Left ventricle myocardium inferior (tissue), 1 donor: ENCODE data around the gene C1QTNF1. TPM values are rescaled to one million over a fixed set of nuclear protein-coding genes. Genes with fewer than 3 reads are reported as not detected.
"Not testable (repeated sequence)": the region's sequence is repeated elsewhere in the genome, so short reads cannot be mapped to it uniquely, and the experiment has no call there.

Experiments used
- DNase-seq: peaks from one replicate; pipeline ENCODE4 v3.0.0-alpha.2; 2020
- H3K27ac ChIP-seq: fragments of 200-600 bp; replicated peaks from 2 replicates; pipeline ENCODE4 v1.8.0; 2021
- H3K27me3 ChIP-seq: fragments of 200-600 bp; 2 replicates; pipeline ENCODE4 v1.8.0; 2021; ENCODE audit warnings: low read depth
- H3K36me3 ChIP-seq: fragments of 200-600 bp; 2 replicates; pipeline ENCODE4 v1.8.0; 2021
- H3K4me1 ChIP-seq: fragments of 200-600 bp; 2 replicates; pipeline ENCODE4 v1.8.0; 2021
- H3K4me3 ChIP-seq: fragments of 200-600 bp; 2 replicates; pipeline ENCODE4 v1.8.0; 2021; ENCODE audit warnings: mild to moderate bottlenecking, moderate library complexity
- H3K9me3 ChIP-seq: fragments of 200-600 bp; replicated peaks from 2 replicates; pipeline ENCODE4 v1.8.0; 2021
- intact Hi-C: fragments of 100-400 bp; cut with micrococcal nuclease; formaldehyde crosslinking; loops from one replicate; pipeline ENCODE4 v1.11.0; 2022
- total RNA-seq: library from RNA; stranded (reverse); fragmentation: NEBNext Ultra II Directional; extraction: Animal tissue kit (Norgen Biotek cat#: 25700); gene quantifications from one replicate; pipeline ENCODE4 v1.2.1, GENCODE V29; 2021
- TF ChIP-seq, protein P1 (sequence below): fragments of 200-600 bp; IDR thresholded peaks from 2 replicates; pipeline ENCODE4 v1.8.0; 2021; ENCODE audit warnings: antibody characterized with exemption, mild to moderate bottlenecking, borderline replicate concordance
- donor health status: DM: no; HTN: yes; CAD: no; lungs with severe emphysema.

The C1QTNF1 gene
- total RNA-seq, 1 donor from 2014 or later = 146 TPM

DNA sequence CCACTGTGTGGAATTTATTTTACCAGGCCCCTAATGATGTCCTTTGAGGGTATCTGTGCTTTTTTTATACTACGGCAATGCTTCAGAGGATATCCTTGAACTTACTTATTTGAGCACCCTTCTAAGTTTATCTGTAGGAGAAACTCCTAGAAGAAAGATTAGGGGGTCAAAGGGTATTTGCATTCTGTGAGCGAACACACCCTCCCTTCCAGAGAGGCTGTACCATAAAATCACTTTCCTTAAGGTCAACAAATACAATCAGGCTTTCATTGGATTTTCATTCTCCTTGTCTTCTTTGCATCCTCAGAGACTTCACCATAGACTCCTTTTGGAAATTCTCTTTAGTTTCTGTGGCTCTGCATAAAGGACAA lies 4.7 kb upstream of the C1QTNF1 start:
- no peak overlapping the region for H3K27ac ChIP-seq
- no peak for DNase-seq
- no peaks in the 10 kb centered on the region for H3K9me3 ChIP-seq
- no peak overlapping the region for H3K4me3 ChIP-seq
- intact Hi-C loops = no loop called here
- TF ChIP-seq, protein P1, sequence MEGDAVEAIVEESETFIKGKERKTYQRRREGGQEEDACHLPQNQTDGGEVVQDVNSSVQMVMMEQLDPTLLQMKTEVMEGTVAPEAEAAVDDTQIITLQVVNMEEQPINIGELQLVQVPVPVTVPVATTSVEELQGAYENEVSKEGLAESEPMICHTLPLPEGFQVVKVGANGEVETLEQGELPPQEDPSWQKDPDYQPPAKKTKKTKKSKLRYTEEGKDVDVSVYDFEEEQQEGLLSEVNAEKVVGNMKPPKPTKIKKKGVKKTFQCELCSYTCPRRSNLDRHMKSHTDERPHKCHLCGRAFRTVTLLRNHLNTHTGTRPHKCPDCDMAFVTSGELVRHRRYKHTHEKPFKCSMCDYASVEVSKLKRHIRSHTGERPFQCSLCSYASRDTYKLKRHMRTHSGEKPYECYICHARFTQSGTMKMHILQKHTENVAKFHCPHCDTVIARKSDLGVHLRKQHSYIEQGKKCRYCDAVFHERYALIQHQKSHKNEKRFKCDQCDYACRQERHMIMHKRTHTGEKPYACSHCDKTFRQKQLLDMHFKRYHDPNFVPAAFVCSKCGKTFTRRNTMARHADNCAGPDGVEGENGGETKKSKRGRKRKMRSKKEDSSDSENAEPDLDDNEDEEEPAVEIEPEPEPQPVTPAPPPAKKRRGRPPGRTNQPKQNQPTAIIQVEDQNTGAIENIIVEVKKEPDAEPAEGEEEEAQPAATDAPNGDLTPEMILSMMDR = no peak
- no peaks in the 10 kb centered on the region for H3K36me3 ChIP-seq
- H3K4me1 ChIP-seq = peaks cover 49% of the 10 kb centered on the region
- H3K27me3 ChIP-seq = no peaks in the 10 kb centered on the region

- H3K36me3 ChIP-seq = no peaks in the 10 kb centered on the region
- intact Hi-C loops = no loop called here
- DNase-seq = peak; percentile 68
- TF ChIP-seq, protein P1 = peak; percentile 83
- H3K27me3 ChIP-seq = no peaks in the 10 kb centered on the region
- H3K27ac ChIP-seq = peak overlapping the region; percentile 95
- peak overlapping the region; percentile 42 for H3K4me3 ChIP-seq
- H3K4me1 ChIP-seq = peaks cover 56% of the 10 kb centered on the region
- H3K9me3 ChIP-seq = no peaks in the 10 kb centered on the region
Measured at GRCh38 chr17:79019632-79020584, 4.1 kb upstream of the C1QTNF1 start.

DNA sequence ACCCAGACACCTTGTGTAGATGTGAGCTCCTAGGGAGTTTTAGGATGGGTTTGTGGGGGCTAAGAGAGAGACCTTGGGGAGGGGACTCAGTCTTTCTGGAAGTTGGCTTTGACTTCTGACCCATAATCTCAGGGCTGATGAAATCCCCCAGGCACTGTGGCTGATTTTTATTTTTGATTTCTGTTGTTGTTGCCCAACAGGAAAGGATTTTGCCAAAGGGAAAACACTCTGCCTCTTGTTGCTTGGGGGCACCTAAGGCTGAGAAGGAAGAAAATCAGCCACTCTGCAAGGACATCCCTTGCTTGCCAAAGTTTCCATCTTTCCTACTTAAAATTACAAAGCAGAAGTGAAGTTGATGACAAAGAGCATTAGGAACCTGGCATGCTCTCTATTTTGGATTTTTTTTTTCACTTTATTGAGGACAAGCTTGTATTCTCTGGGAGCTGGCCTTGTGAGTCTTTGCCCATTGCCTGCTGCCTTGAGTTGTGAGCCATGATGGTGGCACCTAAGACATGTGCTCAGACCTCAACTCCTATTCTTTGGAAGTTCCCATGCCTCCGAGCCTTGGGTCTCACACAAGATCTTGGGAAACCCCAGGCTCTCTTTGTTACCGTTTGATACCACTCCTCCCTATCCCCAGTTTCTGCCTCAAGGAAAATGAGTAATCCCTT lies 3.2 kb upstream of the C1QTNF1 start:
- intact Hi-C loops = no loop called here
- Histone ChIP-seq H3K27me3 (no peaks in the 10 kb centered on the region), H3K4me3 (no peak overlapping the region), H3K27ac (peak overlapping the region; percentile 95), H3K36me3 (no peaks in the 10 kb centered on the region), H3K9me3 (no peaks in the 10 kb centered on the region), H3K4me1 (peaks cover 64% of the 10 kb centered on the region)
- TF ChIP-seq, protein P1 = no peak
- DNase-seq = no peak

GRCh38 chr17:79021929-79022328 lies 2.0 kb upstream of the C1QTNF1 start:
- H3K27me3 ChIP-seq, H3K9me3 ChIP-seq, DNase-seq, H3K36me3 ChIP-seq, intact Hi-C loops, H3K4me3 ChIP-seq: not testable (repeated sequence)
- Histone ChIP-seq H3K4me1 (peaks cover 76% of the 10 kb centered on the region), H3K27ac (peak overlapping the region; percentile 95)

DNA sequence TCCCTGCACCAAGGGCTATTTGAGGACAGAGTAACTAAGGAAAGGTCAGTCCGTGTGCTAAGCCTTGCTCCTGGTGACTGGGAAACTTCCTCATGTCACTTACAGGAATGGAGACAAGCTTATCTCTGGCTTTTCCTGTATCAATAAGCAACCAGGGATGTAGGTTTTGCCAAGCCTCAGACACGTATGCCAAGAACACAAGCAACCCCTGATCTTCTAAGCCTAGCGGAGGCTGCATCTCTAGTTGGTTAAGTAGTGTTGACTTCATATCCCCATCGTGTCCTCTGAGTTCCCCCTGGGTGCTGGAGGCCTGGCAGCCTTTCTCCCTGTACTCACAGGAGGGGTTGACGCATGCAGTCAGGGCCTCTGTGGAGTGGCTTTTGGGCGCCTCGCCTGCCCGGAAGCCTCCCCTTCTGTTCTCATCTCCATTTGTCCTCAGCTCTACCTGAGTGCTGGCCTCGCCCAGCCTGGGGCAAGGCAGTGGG lies 1.4 kb upstream of the C1QTNF1 start:
- H3K27me3 ChIP-seq = no peaks in the 10 kb centered on the region
- no peaks in the 10 kb centered on the region for H3K9me3 ChIP-seq
- intact Hi-C loops = no loop called here
- H3K27ac ChIP-seq = peak overlapping the region; percentile 95
- no peaks in the 10 kb centered on the region for H3K36me3 ChIP-seq
- peaks cover 82% of the 10 kb centered on the region for H3K4me1 ChIP-seq
- peak overlapping the region; percentile 81 for H3K4me3 ChIP-seq
- TF ChIP-seq, protein P1 = no peak
- DNase-seq = peak; percentile 81
